Activated CD8-positive, alpha-beta memory T cell treated with anti-CD3 and anti-CD28 coated beads for 36 hours (primary cell): ENCODE results near the gene ACTRT3. TPM values are rescaled to one million over a fixed set of nuclear protein-coding genes. Genes with fewer than 3 reads are reported as not detected.

ENCODE experiments used
- CTCF ChIA-PET: fragments of 350-600 bp; sonication (Branson Sonifier 250); formaldehyde crosslinking; loops from one replicate; lab custom pipeline; 2021; ENCODE audit warnings: antibody characterized with exemption; lab: Charles Lee
- POLR2A ChIA-PET: fragments of 350-600 bp; sonication (Branson Sonifier 250); formaldehyde crosslinking; loops from one replicate; lab custom pipeline; 2021; ENCODE audit warnings: antibody characterized with exemption; lab: Charles Lee
- total RNA-seq, 2 experiments: library from RNA; stranded (reverse); gene quantifications; one replicate each; pipeline ENCODE4 v1.2.3, GENCODE V29; 2021

ACTRT3 gene
- total RNA-seq, 2 experiments from 2014 or later = 2.5 to 3.0 TPM

GRCh38 chr3:169777822-169778221 lies 8.5 kb upstream of the ACTRT3 start:
- ChIA-PET CTCF (no interaction called here), POLR2A (no interaction called here)

DNA sequence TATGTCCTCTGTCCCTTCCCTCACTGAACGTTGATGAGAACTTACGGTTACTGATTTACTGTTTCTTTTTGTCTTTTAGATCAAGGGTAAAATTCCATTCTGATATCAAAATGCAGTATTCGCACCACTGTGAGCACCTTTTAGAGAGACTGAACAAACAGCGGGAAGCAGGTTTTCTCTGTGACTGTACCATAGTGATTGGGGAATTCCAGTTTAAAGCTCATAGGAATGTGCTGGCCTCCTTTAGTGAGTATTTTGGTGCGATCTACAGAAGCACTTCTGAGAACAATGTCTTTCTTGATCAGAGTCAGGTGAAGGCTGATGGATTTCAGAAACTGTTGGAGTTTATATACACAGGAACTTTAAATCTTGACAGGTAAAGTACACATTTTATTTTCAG lies 4.8 kb upstream of the ACTRT3 start:
- ChIA-PET CTCF (no interaction called here), POLR2A (interaction anchor here (2.1 to 2.2 kb wide), 2 partner anchors 10 to 38 kb away, joined by 12 to 14 read pairs; partner anchors contain the start of genes LRRC34, LRRIQ4 and TERC)

DNA sequence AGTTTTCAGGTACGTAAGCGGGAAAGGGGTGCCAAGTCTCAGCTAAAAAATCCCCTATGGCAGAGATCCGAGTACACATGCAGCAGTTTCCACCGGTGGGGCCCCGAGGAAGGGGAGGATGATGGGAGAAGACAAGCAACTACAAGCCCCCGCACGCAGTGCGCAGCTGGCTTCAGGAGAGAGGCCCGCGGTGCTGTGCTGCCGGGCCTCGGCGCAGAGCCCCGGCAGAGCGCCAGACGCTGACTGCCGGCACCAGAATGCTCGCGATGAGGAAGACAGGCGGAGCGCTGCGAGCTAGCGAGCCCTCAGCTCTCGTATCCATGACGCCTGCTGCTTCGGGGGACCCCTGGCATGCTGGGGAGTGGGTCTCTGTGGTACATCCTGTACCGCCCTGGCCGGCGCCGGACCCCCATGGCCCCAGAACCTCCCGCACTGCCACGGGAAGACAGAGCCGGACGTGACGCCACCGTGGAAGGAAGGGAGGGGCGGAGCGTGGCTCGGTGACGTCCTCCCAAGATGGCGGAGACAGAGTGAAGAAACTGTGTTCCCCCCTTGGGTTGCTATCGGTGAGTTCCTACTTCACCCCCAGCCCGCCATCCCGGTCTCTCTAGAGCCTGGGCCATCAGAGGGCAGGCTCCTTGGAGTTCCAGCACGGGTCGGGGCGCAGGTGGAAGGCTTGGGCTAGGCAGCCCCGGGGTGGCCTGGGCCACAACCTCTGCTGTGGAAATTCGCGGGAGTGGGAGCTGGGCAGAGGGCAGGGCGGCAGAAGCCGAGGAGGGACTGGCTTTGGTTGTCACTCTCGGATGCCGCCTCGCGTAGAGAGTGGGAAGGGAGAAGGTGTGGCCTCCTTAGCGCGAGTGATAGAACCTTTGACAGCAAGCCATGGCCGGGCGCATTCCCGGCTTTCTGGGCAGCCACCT lies 3.8 kb upstream of the ACTRT3 start, which contains the start of gene MYNN:
MYNN (plus strand) TSS at position 500 of the 920 bp plus-strand sequence. CDS start 900 bp downstream, outside the sequence.
- ChIA-PET POLR2A (interaction anchor here (0.6 to 2.2 kb wide), 10 partner anchors 9 to 1718 kb away, joined by 3 to 16 read pairs (median 4); partner anchors contain the start of genes LRRC34, LRRIQ4, SEC62 and SKIL), CTCF (interaction anchor here (0.8 to 2.6 kb wide), 5 partner anchors 10 to 226 kb away, joined by 3 to 12 read pairs (median 4); partner anchors contain the start of genes LRRC34 and LRRIQ4)

DNA sequence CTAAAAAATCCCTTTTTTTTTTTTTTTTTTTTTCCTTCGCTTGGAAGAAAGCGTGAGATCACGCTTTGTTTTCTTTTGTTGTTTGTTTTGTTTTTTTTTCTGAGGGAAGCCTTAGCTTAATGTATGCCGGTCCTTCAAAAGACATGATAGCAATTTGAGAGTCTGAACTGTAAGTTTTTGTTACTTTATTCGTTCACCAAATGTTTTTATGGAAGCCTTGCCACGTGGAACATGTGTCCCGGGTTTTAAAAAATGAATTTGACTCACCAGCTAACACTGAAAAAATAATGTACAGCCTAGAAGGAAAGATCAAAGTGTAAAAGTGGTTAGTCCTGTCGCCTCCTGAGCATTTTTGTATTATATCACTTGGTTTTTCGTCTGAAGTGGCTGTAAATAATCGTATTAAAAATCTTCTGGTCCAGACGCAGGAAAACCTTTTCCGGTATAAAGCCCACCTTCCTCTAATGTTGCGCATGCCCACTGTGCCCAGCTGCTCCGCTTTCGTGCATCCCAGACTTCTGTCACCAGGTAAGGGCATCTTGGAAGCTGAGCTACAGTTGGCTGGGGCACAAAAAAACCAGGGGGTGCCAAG lies 3.0 kb upstream of the ACTRT3 start:
- CTCF ChIA-PET = interaction anchor here (0.8 to 2.6 kb wide), 4 partner anchors 9 to 193 kb away, joined by 3 to 12 read pairs (median 4); partner anchors contain the start of genes LRRC34 and LRRIQ4
- POLR2A ChIA-PET = interaction anchor here (0.6 to 2.2 kb wide), 8 partner anchors 8 to 1719 kb away, joined by 3 to 16 read pairs (median 5); partner anchors contain the start of genes LRRC34, LRRIQ4, SEC62 and TERC

- CTCF ChIA-PET = interaction anchor here (0.7 to 2.6 kb wide), 5 partner anchors 8 to 194 kb away, joined by 3 to 12 read pairs (median 4); partner anchors contain the start of genes LRRC34 and LRRIQ4
- POLR2A ChIA-PET = interaction anchor here (1.0 to 2.2 kb wide), 5 partner anchors 7 to 407 kb away, joined by 3 to 16 read pairs (median 12); partner anchors contain the start of genes LRRC34, LRRIQ4, SEC62 and TERC
Observed at GRCh38 chr3:169771497-169772304, 2.3 kb upstream of the ACTRT3 start.

- ChIA-PET CTCF (interaction anchor here (2.5 kb wide), 1 partner anchor 8 kb away, joined by 12 read pairs; the partner anchor contains the start of gene MYNN), POLR2A (interaction anchor here (0.6 to 2.2 kb wide), 3 partner anchors 8 to 1414 kb away, joined by 3 to 14 read pairs (median 4); partner anchors contain the start of gene MYNN)
Observed at GRCh38 chr3:169764882-169765612, 4.3 kb downstream of the ACTRT3 start, which contains the start of gene TERC. TERC (minus strand) TSS chr3:169765060.

DNA sequence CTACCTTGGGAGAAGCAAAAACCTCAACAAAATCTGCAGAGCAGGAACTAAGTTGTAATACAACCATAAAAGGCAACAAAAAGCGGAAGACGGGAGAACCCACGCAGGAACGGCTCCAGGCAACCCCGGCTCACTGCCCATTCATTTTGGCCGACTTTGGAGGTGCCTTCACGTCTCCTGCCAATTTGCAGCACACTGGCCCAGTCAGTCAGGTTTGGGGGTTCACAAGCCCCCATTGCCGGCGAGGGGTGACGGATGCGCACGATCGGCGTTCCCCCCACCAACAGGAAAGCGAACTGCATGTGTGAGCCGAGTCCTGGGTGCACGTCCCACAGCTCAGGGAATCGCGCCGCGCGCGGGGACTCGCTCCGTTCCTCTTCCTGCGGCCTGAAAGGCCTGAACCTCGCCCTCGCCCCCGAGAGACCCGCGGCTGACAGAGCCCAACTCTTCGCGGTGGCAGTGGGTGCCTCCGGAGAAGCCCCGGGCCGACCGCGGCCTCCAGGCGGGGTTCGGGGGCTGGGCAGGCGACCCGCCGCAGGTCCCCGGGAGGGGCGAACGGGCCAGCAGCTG lies 5.0 kb downstream of the ACTRT3 start:
- ChIA-PET CTCF (interaction anchor here (2.5 kb wide), 1 partner anchor 8 kb away, joined by 12 read pairs; the partner anchor contains the start of gene MYNN), POLR2A (interaction anchor here (0.6 to 2.2 kb wide), 3 partner anchors 9 to 1415 kb away, joined by 3 to 14 read pairs (median 4); partner anchors contain the start of gene MYNN)

GRCh38 chr3:169760479-169760878 lies 8.9 kb downstream of the ACTRT3 start:
- CTCF ChIA-PET = no interaction called here

DNA sequence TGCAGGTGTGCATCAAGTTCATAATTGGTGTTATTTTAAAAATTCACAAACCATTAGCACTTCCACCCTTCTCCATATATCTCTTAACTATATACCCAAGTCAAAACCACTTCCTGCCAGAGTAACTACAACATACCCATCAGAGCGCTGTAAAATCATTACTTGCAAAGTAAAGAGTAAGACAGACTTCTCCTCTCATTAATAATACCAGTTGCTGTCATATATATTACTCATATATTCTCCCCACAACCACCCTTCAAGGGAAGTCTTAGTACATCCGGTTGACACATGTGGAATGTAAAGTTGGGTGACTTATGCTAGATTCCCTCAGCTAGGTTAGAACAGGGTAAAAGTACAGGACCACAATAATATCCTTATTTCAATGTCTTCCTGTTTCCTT lies 10.1 kb downstream of the ACTRT3 start:
- CTCF ChIA-PET = interaction anchor here (0.8 to 1.0 kb wide), 2 partner anchors 9 to 14 kb away, joined by 3 read pairs; no protein-coding TSS in a partner anchor

More at GRCh38 chr3:169760479-169760878, 8.9 kb downstream of the ACTRT3 start:
- POLR2A ChIA-PET = no interaction called here

GRCh38 chr3:169758359-169758994 lies 10.9 kb downstream of the ACTRT3 start:
- ChIA-PET POLR2A (interaction anchor here (0.7 to 0.8 kb wide), 2 partner anchors 12 to 15 kb away, joined by 3 read pairs; no protein-coding TSS in a partner anchor), CTCF (no interaction called here)

More for the DNA sequence above, 10.1 kb downstream of the ACTRT3 start:
- POLR2A ChIA-PET = interaction anchor here (0.6 to 0.8 kb wide), 3 partner anchors 13 to 192 kb away, joined by 3 to 5 read pairs (median 3); no protein-coding TSS in a partner anchor

- ChIA-PET CTCF (no interaction called here), POLR2A (no interaction called here)
Observed at GRCh38 chr3:169755488-169755887, 13.9 kb downstream of the ACTRT3 start.

DNA sequence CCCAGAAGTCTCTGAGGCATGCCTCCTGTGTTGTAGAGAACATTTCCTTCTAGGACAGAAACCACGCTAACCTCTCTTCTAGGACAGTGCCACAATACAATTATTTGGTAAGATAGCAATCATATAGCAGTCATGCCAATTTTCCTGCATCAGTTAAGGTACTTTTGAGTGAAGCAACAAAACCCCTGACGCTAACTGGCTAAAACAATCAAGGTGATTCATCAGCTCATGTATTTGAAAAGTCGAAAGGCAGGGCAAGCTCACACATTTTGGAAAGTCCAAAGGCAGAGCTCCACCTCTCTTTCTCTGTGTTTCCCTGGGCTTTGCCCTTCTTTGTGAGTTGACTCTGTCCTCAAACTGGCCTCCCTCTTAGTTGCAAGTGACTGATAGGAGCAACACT lies 14.7 kb downstream of the ACTRT3 start:
- ChIA-PET POLR2A (interaction anchor here (0.6 kb wide), 1 partner anchor 566 kb away, joined by 3 read pairs; no protein-coding TSS in a partner anchor), CTCF (no interaction called here)

GRCh38 chr3:169751875-169752274 lies 17.5 kb downstream of the ACTRT3 start:
- ChIA-PET CTCF (interaction anchor here (1.2 kb wide), 1 partner anchor 21 kb away, joined by 3 read pairs; no protein-coding TSS in a partner anchor), POLR2A (no interaction called here)

- ChIA-PET CTCF (no interaction called here), POLR2A (no interaction called here)
Observed at GRCh38 chr3:169750665-169751064, 18.7 kb downstream of the ACTRT3 start.

- ChIA-PET CTCF (no interaction called here), POLR2A (no interaction called here)
Observed at GRCh38 chr3:169748670-169749069, 20.7 kb downstream of the ACTRT3 start.

DNA sequence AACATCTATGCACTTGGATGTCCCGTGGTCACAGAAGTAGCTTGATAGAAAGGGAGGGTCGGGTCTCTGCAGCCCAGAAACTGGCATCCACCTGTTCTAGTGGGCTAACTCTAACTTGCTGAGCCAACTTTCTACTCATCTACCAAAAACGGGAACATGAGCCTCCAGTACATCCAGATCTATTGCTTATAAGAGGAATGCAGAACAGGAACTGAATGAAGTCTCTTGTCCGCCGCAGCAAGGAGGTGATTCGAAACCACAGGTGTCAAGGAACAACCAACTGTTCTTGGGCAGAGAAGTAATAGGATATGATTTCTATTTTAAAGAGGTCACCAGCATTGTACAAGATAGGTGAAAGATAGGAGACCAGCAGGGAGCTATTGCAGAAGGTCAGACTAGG lies 22.4 kb downstream of the ACTRT3 start:
- POLR2A ChIA-PET = no interaction called here
- CTCF ChIA-PET = no interaction called here
